Stimulated activated CD4-positive, alpha-beta T cell treated with anti-CD3 and anti-CD28 coated beads, Interleukin-1b, Interleukin-23, amount 100 ng/mL, for 1 hour (primary cell): Measurements from ENCODE around the gene DSCAML1.

ENCODE experiments used
- DNase-seq, 2 donors: peaks; one replicate each; pipeline ENCODE4 v3.0.0-alpha.2; 2020; ENCODE audit warnings: low read depth in 2 of 2

Gene DSCAML1

GRCh38 chr11:117725048-117725734 lies 71.8 kb downstream of the DSCAML1 start:
- no peak for DNase-seq

DNA sequence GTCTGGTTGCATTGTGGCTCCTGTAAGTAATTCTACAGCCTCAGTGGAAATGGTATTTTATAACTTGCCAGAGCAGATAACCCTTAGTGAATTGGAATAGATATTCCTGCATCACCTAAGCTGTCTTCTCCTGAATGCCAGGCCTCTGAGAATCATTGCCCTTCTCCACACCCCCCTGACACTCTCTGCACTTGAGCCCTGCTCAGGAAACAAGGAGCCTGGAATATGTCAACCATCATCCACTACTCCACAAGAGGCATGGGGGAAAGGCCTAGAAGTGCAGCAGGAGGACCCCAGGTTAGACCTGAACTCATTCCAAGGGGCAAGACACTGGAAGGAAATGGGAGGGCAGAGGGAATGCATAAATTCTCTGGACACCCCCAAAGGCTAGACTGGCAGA lies 72.4 kb downstream of the DSCAML1 start:
- DNase-seq: no peak

GRCh38 chr11:117724104-117724503 lies 72.9 kb downstream of the DSCAML1 start:
- no peak for DNase-seq

DNA sequence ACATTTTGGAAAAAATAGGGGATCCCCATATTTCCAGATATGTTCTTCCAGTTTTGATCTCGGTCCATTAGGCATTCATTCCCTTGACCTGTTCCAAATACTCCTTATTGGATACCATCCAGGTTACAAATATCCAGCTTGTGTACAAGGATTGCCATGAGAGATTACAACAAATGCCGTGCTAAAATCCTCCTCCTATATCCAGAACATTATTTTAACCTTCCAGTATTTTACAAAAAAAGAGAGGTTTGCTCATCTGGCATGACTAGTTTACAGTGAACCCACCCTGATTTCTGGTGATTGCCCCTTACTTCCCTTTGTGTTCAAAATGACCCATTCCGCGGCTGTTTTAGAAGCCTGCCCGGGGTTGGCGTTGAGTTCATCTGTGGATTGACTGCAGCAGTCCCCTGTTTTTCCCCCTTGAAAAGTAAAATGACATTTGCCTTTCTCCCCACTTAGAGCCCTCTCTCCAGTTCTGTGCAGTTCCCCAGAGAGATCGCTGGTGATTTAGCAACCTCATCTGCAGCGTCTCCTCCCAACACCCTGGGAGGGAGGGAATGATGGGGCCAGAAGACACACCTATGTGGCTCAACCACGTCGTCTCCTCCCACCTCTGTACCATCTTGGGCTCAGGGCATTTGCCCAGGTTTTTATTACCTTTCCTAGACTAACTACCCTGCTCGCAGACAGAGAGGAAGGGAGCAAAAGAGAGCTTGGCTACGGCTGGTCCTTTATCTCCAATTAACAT lies 73.6 kb downstream of the DSCAML1 start:
- DNase-seq: no peak

DNA sequence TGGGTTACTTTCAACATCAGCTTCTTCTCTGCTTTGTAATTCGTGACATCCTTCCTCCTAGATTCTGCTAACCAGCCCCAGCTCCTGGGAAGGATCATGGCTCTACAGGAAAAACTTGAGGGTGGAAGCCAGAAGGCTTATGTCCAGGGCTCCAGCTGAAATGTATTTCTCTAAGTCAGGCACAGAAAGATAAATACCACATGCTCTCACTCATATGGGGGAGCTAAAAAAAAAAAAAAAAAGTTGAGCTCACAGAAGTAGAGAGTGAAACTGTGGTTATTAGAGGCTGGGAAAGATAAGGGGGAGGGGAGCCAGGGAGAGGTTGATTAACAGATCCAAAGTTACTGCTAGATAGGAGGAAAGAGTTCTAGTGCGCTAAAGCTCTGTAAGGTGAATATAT lies 74.9 kb downstream of the DSCAML1 start:
- DNase-seq: no peak

DNA sequence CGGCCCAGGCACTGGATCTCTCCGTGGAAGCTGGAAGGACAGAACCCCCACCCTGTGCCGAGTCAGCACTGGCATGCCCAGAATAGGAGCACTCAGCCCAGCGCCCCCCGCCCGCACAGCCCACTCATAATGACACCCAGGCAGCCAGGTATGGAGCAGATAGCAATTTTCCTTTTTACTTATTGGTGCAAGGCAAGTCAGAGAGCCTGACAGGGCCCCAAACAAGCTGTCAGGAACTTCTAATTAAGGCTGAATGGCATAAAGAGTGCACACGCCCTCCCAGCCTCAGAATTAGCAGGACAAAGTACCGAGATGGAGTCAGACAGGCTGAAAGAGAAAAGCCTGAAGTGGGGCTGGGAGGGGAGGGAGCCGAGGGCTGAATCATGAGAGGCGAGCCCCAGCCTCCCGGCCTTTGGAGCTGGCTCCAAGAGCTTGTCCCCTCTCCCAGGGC lies 76.9 kb downstream of the DSCAML1 start:
- no peak for DNase-seq

- DNase-seq: no peak
Measured at GRCh38 chr11:117719480-117719879, 77.5 kb downstream of the DSCAML1 start.

DNA sequence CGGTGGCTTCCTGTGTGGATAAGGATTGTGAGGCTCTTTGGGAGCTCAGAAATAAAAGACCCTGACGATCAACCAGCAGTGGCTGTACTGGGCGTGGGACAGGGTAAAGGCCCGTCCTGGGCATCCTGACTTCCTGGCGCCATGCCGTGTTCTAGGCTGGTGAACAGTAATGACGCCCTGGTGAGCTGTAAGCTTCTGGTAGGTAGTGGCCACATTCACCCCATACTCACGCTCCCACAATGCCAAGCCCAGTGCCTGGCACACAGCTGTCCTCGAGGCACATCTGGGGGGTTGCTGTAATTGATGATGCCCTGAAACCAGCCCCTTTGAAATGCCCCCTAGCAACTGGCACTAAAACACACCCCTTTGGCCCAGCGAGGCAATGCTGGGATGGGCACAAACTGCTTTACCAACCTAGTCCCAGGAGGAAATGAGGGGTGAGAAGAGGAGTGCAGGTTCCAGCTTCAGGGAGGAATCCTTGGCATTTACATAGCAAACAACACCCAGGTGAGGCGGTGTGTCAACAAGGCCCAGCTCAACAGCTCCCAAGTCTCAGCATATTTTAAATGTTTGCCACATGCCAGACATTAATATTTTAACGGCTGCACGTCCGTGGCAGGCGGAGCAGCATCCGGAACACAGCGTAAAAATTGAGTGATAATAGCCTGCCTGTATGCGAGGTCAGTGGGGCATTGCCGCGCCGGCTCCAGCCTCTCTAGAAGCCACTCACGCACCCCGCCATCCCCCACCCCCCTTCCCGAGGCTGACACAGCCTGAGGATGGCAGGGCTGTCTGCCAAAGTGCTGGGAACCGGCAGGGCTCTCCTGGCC lies 79.3 kb downstream of the DSCAML1 start:
- no peak for DNase-seq

DNA sequence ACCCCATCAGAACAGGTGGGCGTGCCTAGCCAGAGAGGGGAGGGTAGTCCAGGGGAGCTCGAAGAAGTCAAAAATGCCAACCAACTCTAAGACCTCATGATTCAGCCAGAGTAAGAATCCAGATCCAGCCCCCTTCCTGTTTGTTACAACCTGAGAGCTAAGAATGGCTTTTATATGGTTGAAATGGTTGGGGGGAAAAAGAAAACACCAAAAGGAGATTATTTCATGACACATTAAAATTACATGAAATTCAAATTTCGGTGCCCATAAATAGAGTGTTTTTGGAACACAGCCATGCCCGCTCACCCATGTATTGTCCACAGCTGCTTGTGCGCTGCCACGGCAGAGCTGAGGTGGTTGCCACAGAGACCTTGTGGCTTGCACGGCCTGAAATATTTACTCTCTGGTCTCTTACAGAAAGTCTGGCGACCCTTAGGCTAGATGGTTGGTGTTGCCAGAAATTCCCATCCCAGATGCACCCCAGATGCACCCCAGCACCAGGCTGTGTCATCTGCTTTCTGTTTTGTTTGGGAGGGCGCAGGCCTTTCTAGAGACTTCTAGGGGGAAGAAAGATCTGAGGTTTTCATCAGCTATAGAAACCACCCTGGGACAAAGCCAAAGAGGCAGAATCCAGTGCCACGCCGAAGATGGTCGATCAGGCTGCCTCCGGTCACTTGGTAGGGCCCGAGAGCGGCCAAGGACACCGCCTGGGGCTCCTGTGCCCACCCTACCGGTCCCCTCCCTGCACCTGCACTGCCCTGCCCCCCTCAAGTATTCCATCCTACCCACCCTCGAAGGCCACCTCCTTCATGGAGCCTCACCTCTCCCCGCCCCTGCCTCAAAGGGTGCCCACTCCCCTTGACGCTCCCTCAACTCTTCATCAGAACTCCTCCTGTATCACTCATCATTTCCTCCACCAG lies 80.2 kb downstream of the DSCAML1 start:
- no peak for DNase-seq

- DNase-seq: no peak
Measured at GRCh38 chr11:117715801-117716200, 81.2 kb downstream of the DSCAML1 start.

GRCh38 chr11:117713538-117713991 lies 83.5 kb downstream of the DSCAML1 start:
- DNase-seq: no peak

GRCh38 chr11:117712530-117712929 lies 84.5 kb downstream of the DSCAML1 start:
- no peak for DNase-seq

DNA sequence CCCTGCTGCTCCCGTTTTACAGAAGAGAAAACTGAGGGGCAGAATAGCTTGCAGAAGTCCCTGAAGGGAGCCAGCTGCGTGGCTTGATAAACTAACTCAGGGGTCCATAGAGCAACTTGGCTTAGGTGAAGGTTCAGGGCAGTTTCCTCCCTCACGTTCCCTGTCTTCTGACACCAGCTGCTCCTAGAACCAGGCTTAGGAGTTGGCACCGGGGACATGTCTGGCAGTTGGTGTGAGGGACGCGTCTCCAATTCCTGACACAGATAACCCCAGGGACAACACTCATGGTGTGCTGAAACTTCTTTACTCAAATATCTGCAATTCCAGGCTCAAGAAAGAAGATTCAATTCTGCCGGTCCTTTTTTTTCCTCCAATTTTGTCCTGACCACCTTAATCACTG lies 85.7 kb downstream of the DSCAML1 start:
- DNase-seq: no peak

DNA sequence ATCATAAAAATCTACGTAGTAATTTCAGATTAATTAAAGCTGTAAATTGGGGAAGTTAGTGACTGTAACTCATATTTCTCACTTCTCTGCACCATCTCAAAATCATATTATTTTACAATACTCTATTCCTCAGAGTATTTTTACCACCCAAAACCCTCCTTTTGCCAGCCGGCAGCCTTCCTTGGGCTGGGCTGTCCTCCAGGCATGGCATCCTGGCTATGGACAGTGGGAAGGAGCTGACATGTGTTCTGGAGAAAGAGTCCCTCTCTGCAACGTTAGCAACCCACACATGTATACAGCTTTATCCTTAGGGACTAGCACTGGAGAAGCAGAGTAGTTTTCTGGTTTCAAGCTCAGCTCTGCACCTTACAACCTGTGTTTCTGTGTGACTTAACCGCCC lies 86.8 kb downstream of the DSCAML1 start:
- no peak for DNase-seq

- DNase-seq: no peak
Measured at GRCh38 chr11:117706322-117706814, 90.6 kb downstream of the DSCAML1 start.

DNA sequence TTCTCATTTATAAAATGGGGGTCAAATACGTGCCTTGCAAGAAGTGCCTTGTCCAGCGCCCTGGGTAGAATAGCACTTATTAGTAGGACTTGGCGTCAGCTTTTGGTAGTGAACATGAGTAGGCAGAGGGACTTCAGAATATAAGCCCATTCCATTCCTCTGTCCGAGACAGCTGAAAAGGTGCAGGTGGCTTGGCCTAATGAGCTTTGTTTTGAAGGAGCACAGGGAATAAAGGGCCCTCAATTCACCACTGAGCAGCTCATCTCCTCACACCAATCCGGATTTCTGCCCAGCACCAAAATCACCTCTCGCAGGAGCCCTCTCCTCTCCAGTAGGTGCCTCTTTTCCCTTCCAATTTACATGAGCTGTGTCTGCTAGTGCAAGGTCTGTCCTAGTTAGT lies 91.2 kb downstream of the DSCAML1 start:
- DNase-seq: no peak

DNA sequence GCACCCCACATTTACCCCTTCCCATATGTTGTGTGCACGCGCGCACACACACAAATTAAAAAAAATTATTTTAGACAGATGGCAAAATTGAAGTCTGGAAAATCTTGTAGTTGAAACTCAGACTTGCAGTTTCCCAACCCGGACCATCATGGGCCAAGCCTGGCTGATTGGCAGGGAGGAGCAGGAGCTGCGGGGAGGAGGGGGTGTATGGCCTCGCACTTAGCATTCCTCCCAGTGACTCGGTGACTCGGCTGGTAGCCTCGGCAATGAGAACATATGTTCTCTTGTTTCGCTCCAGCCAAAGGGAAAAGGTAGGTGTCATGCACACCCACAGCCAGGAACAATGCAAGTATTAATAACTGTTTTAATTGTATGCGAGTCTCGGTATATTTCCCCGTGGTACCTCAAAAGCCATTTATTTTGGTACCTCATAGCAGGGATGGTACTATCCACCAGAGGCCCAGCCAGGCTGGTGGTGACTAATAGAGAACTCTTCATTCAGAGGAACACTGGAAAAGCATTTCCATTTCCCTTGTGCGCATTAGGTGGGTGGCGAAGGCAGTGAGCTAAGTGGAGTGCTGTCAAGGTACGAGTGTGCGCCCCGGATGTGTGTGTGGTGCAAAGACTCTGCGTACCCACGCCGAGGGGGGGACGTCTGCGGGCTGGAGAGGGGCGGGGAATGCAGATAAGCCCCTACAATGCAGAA lies 92.5 kb downstream of the DSCAML1 start:
- DNase-seq: no peak

DNA sequence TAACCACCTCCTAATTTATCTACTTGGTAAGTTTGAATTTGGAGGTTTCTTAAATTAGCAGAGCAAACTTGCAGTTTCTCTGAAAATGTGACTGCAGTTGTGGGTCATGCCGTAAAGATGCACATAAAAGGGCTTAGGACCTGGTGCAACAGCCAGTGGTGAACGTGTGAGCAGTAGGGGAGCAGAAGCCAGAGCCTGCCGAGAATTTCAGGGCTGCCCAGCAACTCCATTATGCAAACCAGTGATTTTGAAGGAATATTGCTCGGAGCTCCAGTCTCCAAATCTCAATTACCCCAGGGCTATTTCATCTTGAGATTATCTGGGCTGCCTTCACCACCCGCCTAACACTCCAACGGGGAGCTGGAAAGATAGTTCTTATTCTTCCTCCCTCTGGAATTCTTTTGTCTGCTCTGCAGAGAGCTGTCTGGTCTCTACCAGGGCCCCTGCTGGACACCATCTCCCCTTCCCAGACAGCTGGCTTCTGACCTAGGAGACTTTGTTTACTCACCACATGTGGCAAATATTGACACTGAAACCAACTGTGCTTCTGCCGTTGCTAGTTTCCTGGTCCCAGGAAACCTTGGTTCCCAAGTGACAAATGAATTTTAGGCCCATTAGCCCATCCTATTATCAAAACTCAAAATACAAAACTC lies 93.9 kb downstream of the DSCAML1 start:
- no peak for DNase-seq

DNA sequence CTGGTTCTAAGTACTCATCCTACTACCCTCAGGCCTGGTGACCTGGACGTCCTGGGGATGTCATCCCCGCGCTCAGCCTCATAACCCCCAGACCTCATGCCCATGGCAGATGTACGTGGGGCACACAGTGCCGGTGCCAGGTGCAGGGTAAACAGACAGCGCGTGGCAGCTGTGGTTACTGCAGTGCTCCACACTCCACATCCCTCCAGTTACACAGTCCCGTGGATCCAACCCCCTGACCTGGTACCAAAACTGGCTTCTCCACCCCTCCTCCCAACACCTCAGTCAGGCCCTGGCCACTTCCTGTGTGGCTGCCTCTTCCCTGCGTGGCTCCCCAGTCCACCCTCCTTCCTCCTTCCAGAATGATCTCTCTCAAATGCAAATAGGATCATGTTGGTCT lies 95.2 kb downstream of the DSCAML1 start:
- no peak for DNase-seq

GRCh38 chr11:117700551-117700950 lies 96.5 kb downstream of the DSCAML1 start:
- no peak for DNase-seq
